HepG2 (cell line): ENCODE results near the gene KLHL33. TPM values are rescaled to one million over a fixed set of nuclear protein-coding genes. Genes with fewer than 3 reads are reported as not detected.

Experiments
- AGO2 ChIP-seq: fragments of 200-400 bp; formaldehyde crosslinking; optimal IDR thresholded peaks from 2 replicates; pipeline ENCODE3; 2017; ENCODE audit warnings: mild to moderate bottlenecking, low read depth, low read length, moderate library complexity
- ELF1 ChIP-seq: sonication (generic); formaldehyde crosslinking; IDR thresholded peaks from 2 replicates; pipeline ENCODE4 v1.4.0; 2020; ENCODE audit warnings: missing genetic modification reagents
- MAFG ChIP-seq: sonication (generic); formaldehyde crosslinking; IDR thresholded peaks from 2 replicates; pipeline ENCODE4 v1.5.1; 2020; ENCODE audit warnings: mild to moderate bottlenecking, missing genetic modification reagents
- PAF1 ChIP-seq: IDR thresholded peaks from 2 replicates; pipeline ENCODE4 v1.6.1; 2016; ENCODE audit warnings: missing genetic modification reagents, missing compliant biosample characterization
- POLR2A ChIP-seq, 2 experiments: IDR thresholded peaks; 2 replicates each; pipeline ENCODE4 v1.6.1; 2011; ENCODE audit warnings: low read depth in 2 of 2, low read length in 2 of 2, mild to moderate bottlenecking in 1 of 2, moderate library complexity in 1 of 2; ENCODE audit not compliant: insufficient read depth in 1 of 2
- SMARCE1 ChIP-seq: fragments of 450-650 bp; IDR thresholded peaks from 2 replicates; pipeline ENCODE4 v1.6.1; 2017; ENCODE audit warnings: borderline replicate concordance
- SOX13 ChIP-seq, 3 experiments: fragments of 450-650 bp in 1 of 3; sonication (generic) in 1 of 3; formaldehyde crosslinking in 1 of 3; IDR thresholded peaks in 2 of 3; conservative IDR thresholded peaks in 1 of 3; 2 replicates each; pipeline versions ENCODE4 v1.5.0 to v1.6.1; 2016 to 2020; ENCODE audit warnings: antibody characterized with exemption in 1 of 3, mild to moderate bottlenecking in 1 of 3, missing compliant biosample characterization in 1 of 3, missing genetic modification reagents in 1 of 3, moderate library complexity in 1 of 3
- SPEN ChIP-seq: sonication (generic); formaldehyde crosslinking; IDR thresholded peaks from 2 replicates; pipeline ENCODE4 v1.5.1; 2020; ENCODE audit warnings: low read depth, mild to moderate bottlenecking, missing genetic modification reagents
- THAP11 ChIP-seq: IDR thresholded peaks from 2 replicates; pipeline ENCODE4 v1.6.1; 2016; ENCODE audit warnings: missing biosample characterization, missing genetic modification reagents
- ZBTB10 ChIP-seq: sonication (generic); formaldehyde crosslinking; IDR thresholded peaks from 2 replicates; pipeline ENCODE4 v1.4.0; 2020; ENCODE audit warnings: missing genetic modification reagents, borderline replicate concordance
- ZEB1 ChIP-seq: IDR thresholded peaks from 2 replicates; pipeline ENCODE4 v1.6.1; 2012; ENCODE audit warnings: mild to moderate bottlenecking, low read depth, inconsistent platforms; ENCODE audit not compliant: insufficient replicate concordance
- ZFYVE20 ChIP-seq: sonication (generic); formaldehyde crosslinking; IDR thresholded peaks from 2 replicates; pipeline ENCODE4 v1.8.0; 2023; ENCODE audit warnings: low read depth, mild to moderate bottlenecking, moderate library complexity, missing genetic modification reagents, borderline replicate concordance
- ZNF180 ChIP-seq: sonication (generic); formaldehyde crosslinking; IDR thresholded peaks from 2 replicates; pipeline ENCODE4 v1.4.0; 2020; ENCODE audit warnings: low read depth, missing genetic modification reagents, borderline replicate concordance
- ZNF230 ChIP-seq: sonication (generic); formaldehyde crosslinking; IDR thresholded peaks from 2 replicates; pipeline ENCODE4 v1.4.0; 2020; ENCODE audit warnings: mild to moderate bottlenecking, missing genetic modification reagents
- ZNF335 ChIP-seq: sonication (generic); formaldehyde crosslinking; IDR thresholded peaks from 2 replicates; pipeline ENCODE4 v1.4.0; 2020; ENCODE audit warnings: missing genetic modification reagents
- ZNF367 ChIP-seq: sonication (generic); formaldehyde crosslinking; IDR thresholded peaks from 2 replicates; pipeline ENCODE4 v1.4.0; 2020; ENCODE audit warnings: missing genetic modification reagents, borderline replicate concordance
- ZNF432 ChIP-seq: sonication (generic); formaldehyde crosslinking; IDR thresholded peaks from 2 replicates; pipeline ENCODE4 v1.5.0; 2020; ENCODE audit warnings: missing genetic modification reagents, mild to moderate bottlenecking, borderline replicate concordance
- ZNF652 ChIP-seq: IDR thresholded peaks from 2 replicates; pipeline ENCODE4 v1.6.1; 2016; ENCODE audit warnings: low read depth, borderline replicate concordance
- ZNF687 ChIP-seq: sonication (generic); formaldehyde crosslinking; IDR thresholded peaks from 2 replicates; pipeline ENCODE4 v1.5.1; 2020; ENCODE audit warnings: mild to moderate bottlenecking, missing genetic modification reagents, moderate library complexity
- polyA plus RNA-seq, 8 experiments: library from polyadenylated mRNA; depleted of rRNA in 3 of 8; stranded (reverse) in 7 of 8; unstranded in 1 of 8; fragments of >200 nt; fragmentation: Illumina TruSeq in 4 of 8; extraction: Trizol in 4 of 8; gene quantifications; 2 replicates each; pipeline versions ENCODE4 v1.2.1 to v1.2.3, GENCODE V29; 2011 to 2016; ENCODE audit warnings: low read depth in 4 of 8, missing spikeins in 1 of 8, mixed read lengths in 1 of 8; ENCODE audit not compliant: insufficient read depth in 1 of 8
- total RNA-seq, 5 experiments: library from RNA; depleted of rRNA; stranded (reverse); fragments of >200 nt; fragmentation: Illumina TruSeq; extraction: Trizol; gene quantifications; 2 replicates each; pipeline ENCODE4 v1.2.3, GENCODE V29; 2016; ENCODE audit warnings: low read depth in 1 of 5
- TF ChIP-seq, protein P1 (sequence below): sonication (generic); formaldehyde crosslinking; IDR thresholded peaks from 2 replicates; pipeline ENCODE4 v1.5.0; 2020; ENCODE audit warnings: missing genetic modification reagents
- TF ChIP-seq, protein P2 (sequence below): sonication (generic); formaldehyde crosslinking; IDR thresholded peaks from 2 replicates; pipeline ENCODE4 v1.8.0; 2022; ENCODE audit warnings: missing genetic modification reagents, mild to moderate bottlenecking, moderate library complexity, borderline replicate concordance

The KLHL33 gene
- total and polyA plus RNA-seq, 2 of the 13 experiments (the other 11 are each of a cell fraction or from before 2014, with no cell fraction given), result not detected

GRCh38 chr14:20418501-20418909, 17.5 kb downstream of the KLHL33 start (continued):
- TF ChIP-seq, protein P1, sequence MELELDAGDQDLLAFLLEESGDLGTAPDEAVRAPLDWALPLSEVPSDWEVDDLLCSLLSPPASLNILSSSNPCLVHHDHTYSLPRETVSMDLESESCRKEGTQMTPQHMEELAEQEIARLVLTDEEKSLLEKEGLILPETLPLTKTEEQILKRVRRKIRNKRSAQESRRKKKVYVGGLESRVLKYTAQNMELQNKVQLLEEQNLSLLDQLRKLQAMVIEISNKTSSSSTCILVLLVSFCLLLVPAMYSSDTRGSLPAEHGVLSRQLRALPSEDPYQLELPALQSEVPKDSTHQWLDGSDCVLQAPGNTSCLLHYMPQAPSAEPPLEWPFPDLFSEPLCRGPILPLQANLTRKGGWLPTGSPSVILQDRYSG, result no peak
- TF ChIP-seq THAP11 (no peak; the same call in 1 of the 2 replicates), SOX13 (IDR thresholded peaks at IDR 0.05) (no peak), SOX13 (CRISPR knock-in tag; conservative IDR thresholded peaks at IDR 0.05 in 1 of 2, IDR thresholded peaks at IDR 0.05 in 1 of 2) (no peak), ZNF432 (no peak), ZNF335 (no peak), SMARCE1 (no peak), ELF1 (CRISPR knock-in tag) (no peak), ZNF367 (CRISPR knock-in tag) (no peak), PAF1 (CRISPR knock-in tag) (no peak), ZBTB10 (CRISPR knock-in tag) (no peak), ZNF652 (CRISPR knock-in tag) (no peak), ZFYVE20 (CRISPR knock-in tag) (no peak), AGO2 (no peak), ZEB1 (no peak), ZNF687 (no peak), MAFG (no peak), SPEN (CRISPR knock-in tag) (no peak), ZNF230 (CRISPR knock-in tag) (no peak), ZNF180 (CRISPR knock-in tag) (no peak), POLR2A (IDR thresholded peaks at IDR 0.05; ENCODE audit: insufficient read depth in 1 of 2, low read depth in 2 of 2, low read length in 2 of 2) (peak in 1 of 2 experiments; percentile 31; a peak in 1 of 4 replicates)
- TF ChIP-seq, protein P2, sequence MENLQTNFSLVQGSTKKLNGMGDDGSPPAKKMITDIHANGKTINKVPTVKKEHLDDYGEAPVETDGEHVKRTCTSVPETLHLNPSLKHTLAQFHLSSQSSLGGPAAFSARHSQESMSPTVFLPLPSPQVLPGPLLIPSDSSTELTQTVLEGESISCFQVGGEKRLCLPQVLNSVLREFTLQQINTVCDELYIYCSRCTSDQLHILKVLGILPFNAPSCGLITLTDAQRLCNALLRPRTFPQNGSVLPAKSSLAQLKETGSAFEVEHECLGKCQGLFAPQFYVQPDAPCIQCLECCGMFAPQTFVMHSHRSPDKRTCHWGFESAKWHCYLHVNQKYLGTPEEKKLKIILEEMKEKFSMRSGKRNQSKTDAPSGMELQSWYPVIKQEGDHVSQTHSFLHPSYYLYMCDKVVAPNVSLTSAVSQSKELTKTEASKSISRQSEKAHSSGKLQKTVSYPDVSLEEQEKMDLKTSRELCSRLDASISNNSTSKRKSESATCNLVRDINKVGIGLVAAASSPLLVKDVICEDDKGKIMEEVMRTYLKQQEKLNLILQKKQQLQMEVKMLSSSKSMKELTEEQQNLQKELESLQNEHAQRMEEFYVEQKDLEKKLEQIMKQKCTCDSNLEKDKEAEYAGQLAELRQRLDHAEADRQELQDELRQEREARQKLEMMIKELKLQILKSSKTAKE (CRISPR knock-in tag), result no peak
